ENCODE data around the gene MGME1.
"Not testable (repeated sequence)": the region's sequence is repeated elsewhere in the genome, so short reads cannot be mapped to it uniquely, and the experiment has no call there.

MGME1 gene

GRCh38 chr20:17941087-17941825, 27.6 kb upstream of the MGME1 start:
- DNase-seq: no peak

GRCh38 chr20:17941826-17942196, 27.0 kb upstream of the MGME1 start:
- DNase-seq: no peak

- DNase-seq: no peak
These were observed 25.5 kb upstream of the MGME1 start for GRCh38 chr20:17943343-17943742.

- no peak for DNase-seq
These were observed 23.9 kb upstream of the MGME1 start for GRCh38 chr20:17944854-17945474.

GRCh38 chr20:17946040-17946439, 22.8 kb upstream of the MGME1 start:
- DNase-seq: no peak

GRCh38 chr20:17946572-17947473, 22.0 kb upstream of the MGME1 start:
- DNase-seq: no peak

- DNase-seq: no peak
These were observed 21.4 kb upstream of the MGME1 start for GRCh38 chr20:17947474-17947815.

- no peak for DNase-seq
These were observed 20.4 kb upstream of the MGME1 start for GRCh38 chr20:17948442-17948841.

GRCh38 chr20:17949899-17950298, 18.9 kb upstream of the MGME1 start:
- no peak for DNase-seq

- DNase-seq: no peak
These were observed 18.1 kb upstream of the MGME1 start for GRCh38 chr20:17950670-17951069.

GRCh38 chr20:17951323-17951722, 17.5 kb upstream of the MGME1 start:
- DNase-seq: no peak

- no peak for DNase-seq
These were observed 15.8 kb upstream of the MGME1 start for GRCh38 chr20:17952692-17953684.

- DNase-seq: no peak
These were observed 14.9 kb upstream of the MGME1 start for GRCh38 chr20:17953935-17954334.

- DNase-seq: no peak
These were observed 13.5 kb upstream of the MGME1 start for GRCh38 chr20:17955302-17955701.

- DNase-seq: no peak
These were observed 12.6 kb upstream of the MGME1 start for GRCh38 chr20:17956099-17956685.

GRCh38 chr20:17957505-17958363, 11.1 kb upstream of the MGME1 start:
- DNase-seq: no peak

- DNase-seq: no peak
These were observed 10.2 kb upstream of the MGME1 start for GRCh38 chr20:17958373-17959256.

GRCh38 chr20:17959257-17959627, 9.6 kb upstream of the MGME1 start:
- DNase-seq: no peak

- DNase-seq: not testable (repeated sequence)
These were observed 8.4 kb upstream of the MGME1 start for GRCh38 chr20:17960400-17960885.

Data from NCI-H226 (cell line).